Breast epithelium (tissue), 3 donors: ENCODE results near the gene CYTH4.

Source experiments
- CTCF ChIP-seq, 3 donors: fragments of 450-650 bp; IDR thresholded peaks; one replicate each; pipeline ENCODE4 v1.5.1; 2016 to 2017; ENCODE audit warnings: antibody characterized with exemption in 3 of 3, mild to moderate bottlenecking in 3 of 3, moderate library complexity in 3 of 3
- POLR2A ChIP-seq: fragments of 450-650 bp; IDR thresholded peaks from one replicate; pipeline ENCODE4 v1.6.1; 2016; ENCODE audit warnings: antibody characterized with exemption, mild to moderate bottlenecking, moderate library complexity
- POLR2AphosphoS5 ChIP-seq, 3 donors: sonication (generic); formaldehyde crosslinking; IDR thresholded peaks; one replicate each; pipeline ENCODE4 v1.6.1; 2017; ENCODE audit warnings: antibody characterized with exemption in 3 of 3

- TF ChIP-seq CTCF (IDR thresholded peaks at IDR 0.05): no peak
- no peak for TF ChIP-seq POLR2AphosphoS5 (IDR thresholded peaks at IDR 0.05)
- no peak for TF ChIP-seq POLR2A
Measured at GRCh38 chr22:37325039-37325395, 42.7 kb downstream of the CYTH4 start.
